Uterus (tissue), 2 donors: ENCODE measurements around the gene CAMK2D.

Source experiments
- CTCF ChIP-seq, 4 experiments: fragments of 200-600 bp in 2 of 4; fragments of 450-650 bp in 2 of 4; sonication (generic) in 2 of 4; IDR thresholded peaks; one replicate each; pipeline ENCODE4 v1.5.1; 2016 to 2019; ENCODE audit warnings: antibody characterized with exemption in 4 of 4, mild to moderate bottlenecking in 2 of 4, moderate library complexity in 1 of 4
- POLR2A ChIP-seq, 2 donors: fragments of 450-650 bp; IDR thresholded peaks; one replicate each; pipeline ENCODE4 v1.6.1; 2016; ENCODE audit warnings: antibody characterized with exemption in 2 of 2, mild to moderate bottlenecking in 1 of 2, moderate library complexity in 1 of 2

- TF ChIP-seq CTCF (IDR thresholded peaks at IDR 0.05): no peak
- TF ChIP-seq POLR2A (IDR thresholded peaks at IDR 0.05): no peak
Measured at GRCh38 chr4:113499696-113500095, 261.8 kb downstream of the CAMK2D start.
